AG09319 (cell line): ENCODE results near the gene DNAH7.

Source experiments
- DNase-seq: peaks from one replicate; pipeline ENCODE4 v3.0.0-alpha.2; 2010; ENCODE audit warnings: low read depth; ENCODE audit errors: extremely low read depth
- TF ChIP-seq, protein P1 (sequence below): IDR thresholded peaks from 2 replicates; pipeline ENCODE4 v1.5.1; 2011; ENCODE audit warnings: low read depth, mild to moderate bottlenecking, inconsistent platforms, low read length, moderate library complexity

The DNAH7 gene

DNA sequence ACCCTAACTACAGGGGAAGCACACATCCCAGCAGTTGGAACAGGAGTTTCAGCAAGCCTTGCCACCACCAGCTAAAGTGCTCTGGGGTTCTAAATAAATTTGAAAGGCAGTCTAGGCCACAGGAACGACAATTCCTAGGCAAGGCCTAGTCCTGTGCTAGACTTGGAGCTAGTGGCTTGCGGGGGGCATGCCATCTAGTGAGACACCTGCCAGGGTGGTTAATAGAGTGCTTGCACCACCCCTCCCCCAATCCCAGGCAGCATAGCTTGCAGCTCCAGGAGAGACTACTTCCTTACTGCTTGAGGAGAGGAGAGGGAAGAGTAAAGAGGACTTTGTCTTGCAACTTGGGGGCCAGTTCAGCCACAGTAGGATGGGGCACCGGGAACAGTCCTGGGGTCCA, 309.8 kb downstream of the DNAH7 start:
- TF ChIP-seq, protein P1, sequence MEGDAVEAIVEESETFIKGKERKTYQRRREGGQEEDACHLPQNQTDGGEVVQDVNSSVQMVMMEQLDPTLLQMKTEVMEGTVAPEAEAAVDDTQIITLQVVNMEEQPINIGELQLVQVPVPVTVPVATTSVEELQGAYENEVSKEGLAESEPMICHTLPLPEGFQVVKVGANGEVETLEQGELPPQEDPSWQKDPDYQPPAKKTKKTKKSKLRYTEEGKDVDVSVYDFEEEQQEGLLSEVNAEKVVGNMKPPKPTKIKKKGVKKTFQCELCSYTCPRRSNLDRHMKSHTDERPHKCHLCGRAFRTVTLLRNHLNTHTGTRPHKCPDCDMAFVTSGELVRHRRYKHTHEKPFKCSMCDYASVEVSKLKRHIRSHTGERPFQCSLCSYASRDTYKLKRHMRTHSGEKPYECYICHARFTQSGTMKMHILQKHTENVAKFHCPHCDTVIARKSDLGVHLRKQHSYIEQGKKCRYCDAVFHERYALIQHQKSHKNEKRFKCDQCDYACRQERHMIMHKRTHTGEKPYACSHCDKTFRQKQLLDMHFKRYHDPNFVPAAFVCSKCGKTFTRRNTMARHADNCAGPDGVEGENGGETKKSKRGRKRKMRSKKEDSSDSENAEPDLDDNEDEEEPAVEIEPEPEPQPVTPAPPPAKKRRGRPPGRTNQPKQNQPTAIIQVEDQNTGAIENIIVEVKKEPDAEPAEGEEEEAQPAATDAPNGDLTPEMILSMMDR: no peak
- DNase-seq: no peak

GRCh38 chr2:195756218-195756942, 312.3 kb downstream of the DNAH7 start:
- TF ChIP-seq, protein P1: no peak
- no peak for DNase-seq

DNA sequence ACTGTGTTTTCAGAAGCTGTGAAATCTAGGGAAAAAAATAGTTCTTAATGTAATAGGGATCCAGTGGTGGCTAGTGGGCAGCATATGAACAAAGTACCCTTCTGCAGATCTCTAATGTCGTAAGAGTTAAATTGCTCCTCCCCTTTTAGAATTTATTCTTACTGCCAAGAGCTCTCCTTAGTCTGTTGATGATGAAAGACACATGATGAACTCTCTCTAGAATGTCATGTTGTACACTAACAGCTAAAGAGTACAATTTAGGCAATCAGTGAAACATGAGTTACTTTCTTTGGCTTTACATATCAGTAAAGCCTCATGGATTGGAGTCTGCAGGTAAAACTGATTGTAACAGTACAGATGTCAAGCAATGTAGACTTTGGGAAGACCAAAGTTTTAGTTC, 327.4 kb downstream of the DNAH7 start:
- DNase-seq: no peak
- TF ChIP-seq, protein P1: no peak

GRCh38 chr2:195737511-195738325, 330.9 kb downstream of the DNAH7 start:
- DNase-seq: no peak
- TF ChIP-seq, protein P1: no peak

GRCh38 chr2:195735347-195735746, 333.3 kb downstream of the DNAH7 start:
- TF ChIP-seq, protein P1: no peak
- DNase-seq: no peak

GRCh38 chr2:195734931-195735330, 333.7 kb downstream of the DNAH7 start:
- no peak for DNase-seq
- TF ChIP-seq, protein P1: no peak

GRCh38 chr2:195734395-195734794, 334.2 kb downstream of the DNAH7 start:
- no peak for DNase-seq
- TF ChIP-seq, protein P1: no peak
